GM06990 (cell line): Measurements from ENCODE around the gene ENTPD3.

ENCODE experiments used
- DNase-seq: peaks from one replicate; pipeline ENCODE4 v3.0.0-alpha.2; 2011; ENCODE audit not compliant: insufficient read length; ENCODE audit errors: extremely low read depth
- H3K27me3 ChIP-seq: replicated peaks from 2 replicates; pipeline ENCODE4 v1.6.0; 2011; ENCODE audit warnings: low read length; ENCODE audit not compliant: control insufficient read depth, insufficient read depth
- H3K36me3 ChIP-seq: 2 replicates; pipeline ENCODE4 v1.5.1; 2011; ENCODE audit warnings: low read length; ENCODE audit not compliant: control insufficient read depth, insufficient read depth
- H3K4me3 ChIP-seq: replicated peaks from 2 replicates; pipeline ENCODE4 v1.5.1; 2011; ENCODE audit warnings: low read depth, mild to moderate bottlenecking, control low read depth, low read length
- CTCF ChIP-seq: IDR thresholded peaks from 2 replicates; pipeline ENCODE4 v1.5.1; 2011; ENCODE audit warnings: low read length, control low read depth, mild to moderate bottlenecking, inconsistent platforms; ENCODE audit not compliant: insufficient read depth, poor library complexity, severe bottlenecking

ENTPD3 gene

GRCh38 chr3:40387001-40387894 lies at the start of gene ENTPD3:
ENTPD3 (plus strand) TSS chr3:40387184; CDS start chr3:40388058, 874 bp downstream.
- no peak for TF ChIP-seq CTCF
- peak; percentile 17 for DNase-seq
- no peaks in the 10 kb centered on the region for H3K36me3 ChIP-seq
- no peak within 1 kb of the TSS for H3K4me3 ChIP-seq
- H3K27me3 ChIP-seq, result peaks cover 2% of the 10 kb centered on the region; the same call in 1 of the 2 replicates

GRCh38 chr3:40339871-40340270 lies 47.1 kb upstream of the ENTPD3 start:
- TF ChIP-seq CTCF, result no peak
- no peak for DNase-seq
- Histone ChIP-seq H3K36me3 (no peaks in the 10 kb centered on the region), H3K27me3 (no peaks in the 10 kb centered on the region; the same call in 1 of the 2 replicates), H3K4me3 (no peak overlapping the region)

- no peak for DNase-seq
- Histone ChIP-seq H3K4me3 (no peak overlapping the region), H3K27me3 (no peaks in the 10 kb centered on the region; the same call in 1 of the 2 replicates), H3K36me3 (no peaks in the 10 kb centered on the region)
- TF ChIP-seq CTCF, result no peak
These were observed 46.3 kb upstream of the ENTPD3 start for GRCh38 chr3:40340541-40341170.

- Histone ChIP-seq H3K36me3 (no peaks in the 10 kb centered on the region), H3K4me3 (no peak overlapping the region), H3K27me3 (no peaks in the 10 kb centered on the region; the same call in 1 of the 2 replicates)
- TF ChIP-seq CTCF, result no peak
- DNase-seq, result no peak
These were observed 45.3 kb upstream of the ENTPD3 start for GRCh38 chr3:40341671-40342070.

GRCh38 chr3:40350529-40350928 lies 36.5 kb upstream of the ENTPD3 start:
- Histone ChIP-seq H3K4me3 (no peak overlapping the region), H3K36me3 (no peaks in the 10 kb centered on the region), H3K27me3 (no peaks in the 10 kb centered on the region)
- TF ChIP-seq CTCF, result no peak
- DNase-seq, result no peak
